Neutrophil (primary cell): Measurements from ENCODE around the gene TMC1.

Source experiments
- H3K27ac ChIP-seq: fragments of 200-600 bp; sonication (generic); 2 replicates; pipeline ENCODE4 v1.5.1; 2016; ENCODE audit warnings: mild to moderate bottlenecking, moderate library complexity
- H3K27me3 ChIP-seq: fragments of 200-600 bp; sonication (generic); 2 replicates; pipeline ENCODE4 v1.6.0; 2016; ENCODE audit warnings: mild to moderate bottlenecking
- H3K36me3 ChIP-seq: fragments of 200-600 bp; sonication (generic); 2 replicates; pipeline ENCODE4 v1.5.1; 2017
- H3K4me1 ChIP-seq, 2 experiments: fragments of 200-600 bp in 1 of 2; sonication (generic) in 1 of 2; 1 replicate in 1 of 2; 2 replicates in 1 of 2; pipeline versions ENCODE4 v1.5.1 to v1.6.1; 2013 to 2016; ENCODE audit warnings: low read depth in 1 of 2, low read length in 1 of 2, mild to moderate bottlenecking in 1 of 2, moderate library complexity in 1 of 2; ENCODE audit not compliant: control insufficient read depth in 1 of 2, insufficient read depth in 1 of 2
- H3K4me3 ChIP-seq, 2 experiments: fragments of 200-600 bp in 1 of 2; sonication (generic) in 1 of 2; 1 replicate in 1 of 2; 2 replicates in 1 of 2; pipeline ENCODE4 v1.5.1; 2013 to 2016; ENCODE audit warnings: low read depth in 1 of 2, low read length in 1 of 2, mild to moderate bottlenecking in 1 of 2, moderate library complexity in 1 of 2
- H3K9me3 ChIP-seq: fragments of 200-600 bp; sonication (generic); 2 replicates; pipeline ENCODE4 v1.5.1; 2016
- TF ChIP-seq, protein P1 (sequence below): fragments of 200-600 bp; sonication (generic); IDR thresholded peaks from 2 replicates; pipeline ENCODE4 v1.5.1; 2016; ENCODE audit warnings: antibody characterized with exemption

TMC1 gene

DNA sequence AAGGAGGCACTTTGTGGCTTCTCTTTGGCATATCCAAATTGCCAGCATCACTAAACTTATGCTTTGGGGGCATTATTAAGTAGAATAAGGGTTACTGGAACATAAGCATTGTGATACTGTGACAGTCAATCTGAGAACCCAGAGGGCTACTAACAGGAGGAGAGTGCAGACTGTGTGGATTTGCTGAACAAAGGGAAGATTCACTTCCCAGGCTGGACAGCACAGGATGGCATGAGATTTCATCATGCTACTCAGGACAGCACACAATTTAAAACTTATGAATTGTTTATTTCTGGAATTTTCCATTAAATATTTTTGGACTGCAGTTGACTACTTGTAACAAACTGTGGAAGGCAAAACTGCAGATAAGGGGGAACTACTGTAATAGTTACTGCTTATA, 212.5 kb downstream of the TMC1 start:
- TF ChIP-seq, protein P1, sequence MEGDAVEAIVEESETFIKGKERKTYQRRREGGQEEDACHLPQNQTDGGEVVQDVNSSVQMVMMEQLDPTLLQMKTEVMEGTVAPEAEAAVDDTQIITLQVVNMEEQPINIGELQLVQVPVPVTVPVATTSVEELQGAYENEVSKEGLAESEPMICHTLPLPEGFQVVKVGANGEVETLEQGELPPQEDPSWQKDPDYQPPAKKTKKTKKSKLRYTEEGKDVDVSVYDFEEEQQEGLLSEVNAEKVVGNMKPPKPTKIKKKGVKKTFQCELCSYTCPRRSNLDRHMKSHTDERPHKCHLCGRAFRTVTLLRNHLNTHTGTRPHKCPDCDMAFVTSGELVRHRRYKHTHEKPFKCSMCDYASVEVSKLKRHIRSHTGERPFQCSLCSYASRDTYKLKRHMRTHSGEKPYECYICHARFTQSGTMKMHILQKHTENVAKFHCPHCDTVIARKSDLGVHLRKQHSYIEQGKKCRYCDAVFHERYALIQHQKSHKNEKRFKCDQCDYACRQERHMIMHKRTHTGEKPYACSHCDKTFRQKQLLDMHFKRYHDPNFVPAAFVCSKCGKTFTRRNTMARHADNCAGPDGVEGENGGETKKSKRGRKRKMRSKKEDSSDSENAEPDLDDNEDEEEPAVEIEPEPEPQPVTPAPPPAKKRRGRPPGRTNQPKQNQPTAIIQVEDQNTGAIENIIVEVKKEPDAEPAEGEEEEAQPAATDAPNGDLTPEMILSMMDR, result no peak
- no peaks in the 10 kb centered on the region for H3K9me3 ChIP-seq

DNA sequence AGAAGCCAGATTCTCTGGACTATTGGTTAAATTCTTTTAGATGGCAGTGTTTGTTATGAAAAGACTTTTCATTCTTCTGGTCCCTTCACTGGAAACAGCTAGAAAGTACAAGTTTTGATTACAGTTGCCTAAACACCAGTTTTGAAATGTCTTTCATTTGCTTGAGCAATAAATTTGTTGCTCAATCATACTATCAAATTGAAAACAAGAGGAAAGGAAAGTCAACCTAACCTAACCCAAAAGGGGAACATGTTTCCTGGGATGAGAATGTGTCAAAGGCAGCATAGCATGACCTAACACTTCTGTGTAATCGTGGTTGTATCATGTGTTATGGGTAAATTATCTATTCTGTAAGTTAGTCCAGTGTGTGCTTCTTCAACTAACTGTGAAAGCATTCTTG, 213.2 kb downstream of the TMC1 start:
- H3K4me1 ChIP-seq, result peaks cover 0 to 12% of the 10 kb centered on the region in 2 experiments
- no peaks in the 10 kb centered on the region for H3K27me3 ChIP-seq
- TF ChIP-seq, protein P1, result no peak
- H3K4me3 ChIP-seq, result no peak overlapping the region
- H3K36me3 ChIP-seq, result no peaks in the 10 kb centered on the region
- H3K9me3 ChIP-seq, result no peaks in the 10 kb centered on the region
- no peak overlapping the region for H3K27ac ChIP-seq

More for the DNA sequence above, 212.5 kb downstream of the TMC1 start:
- Histone ChIP-seq H3K27me3 (no peaks in the 10 kb centered on the region), H3K36me3 (no peaks in the 10 kb centered on the region), H3K27ac (no peak overlapping the region), H3K4me3 (no peak overlapping the region), H3K4me1 (peaks cover 0 to 12% of the 10 kb centered on the region in 2 experiments)

DNA sequence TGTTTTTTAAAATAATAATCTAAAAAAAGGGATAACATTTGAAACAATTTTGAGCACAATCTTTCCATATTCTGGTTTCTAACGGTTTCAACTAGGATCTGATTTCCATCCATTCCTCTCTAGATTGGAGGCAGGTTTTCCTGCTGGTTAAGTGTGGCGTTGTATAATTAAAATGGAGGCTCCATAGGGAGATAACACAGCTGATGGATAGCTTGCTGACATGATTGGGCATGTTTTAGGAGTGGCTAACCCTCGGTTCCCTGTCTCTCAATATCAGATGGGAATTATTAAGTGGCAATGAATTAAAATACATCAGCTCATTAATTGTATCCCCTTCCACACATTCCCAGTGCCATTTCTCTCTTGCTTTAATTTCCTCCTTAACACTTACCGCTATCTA, 222.4 kb downstream of the TMC1 start:
- Histone ChIP-seq H3K27me3 (peaks cover 30% of the 10 kb centered on the region), H3K4me1 (no peaks in the 10 kb centered on the region), H3K27ac (no peak overlapping the region), H3K4me3 (no peak overlapping the region), H3K36me3 (no peaks in the 10 kb centered on the region), H3K9me3 (no peaks in the 10 kb centered on the region)
- TF ChIP-seq, protein P1, result no peak

DNA sequence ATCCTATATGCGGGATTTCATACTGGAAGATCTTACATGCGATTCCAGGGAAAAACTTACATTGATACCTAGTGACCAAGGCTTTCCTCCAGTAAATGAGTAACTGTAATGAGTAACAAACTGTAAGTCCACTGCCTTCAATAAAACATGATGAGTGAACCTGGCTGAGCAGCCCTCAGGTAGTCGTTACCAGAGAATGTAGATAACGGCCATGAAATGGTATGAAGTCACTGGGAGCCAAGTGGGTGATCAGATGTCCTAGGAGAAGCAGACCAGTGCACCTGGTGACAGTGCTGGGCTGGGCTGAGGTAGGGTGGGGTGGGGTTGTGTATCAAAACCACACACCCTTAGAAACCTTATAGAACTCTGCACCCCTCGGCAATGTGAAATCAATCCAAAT, 227.9 kb downstream of the TMC1 start:
- TF ChIP-seq, protein P1, result no peak
- H3K27ac ChIP-seq, result no peak overlapping the region
- no peaks in the 10 kb centered on the region for H3K4me1 ChIP-seq
- H3K9me3 ChIP-seq, result no peaks in the 10 kb centered on the region
- peaks cover 20% of the 10 kb centered on the region for H3K27me3 ChIP-seq
- no peak overlapping the region for H3K4me3 ChIP-seq
- H3K36me3 ChIP-seq, result no peaks in the 10 kb centered on the region

DNA sequence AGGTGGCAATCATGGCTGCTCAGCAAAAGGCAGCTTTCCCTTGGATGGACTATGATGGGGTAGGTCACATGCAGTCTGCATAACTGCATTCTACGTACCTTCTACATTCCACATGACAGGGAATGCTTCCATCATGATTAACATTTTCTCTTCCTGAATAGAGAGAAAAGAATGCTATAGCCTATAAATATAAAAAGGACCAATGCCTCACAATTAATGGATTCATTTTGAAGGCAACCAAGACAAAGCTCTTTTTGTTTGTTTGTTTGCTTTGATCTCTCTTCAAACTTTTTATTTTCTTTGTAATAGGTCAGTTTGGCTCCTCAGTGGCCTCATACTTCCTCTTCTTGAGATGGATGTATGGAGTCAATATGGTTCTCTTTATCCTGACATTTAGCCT, 230.1 kb downstream of the TMC1 start:
- TF ChIP-seq, protein P1, result no peak
- H3K9me3 ChIP-seq, result no peaks in the 10 kb centered on the region
- no peak overlapping the region for H3K27ac ChIP-seq
- peaks cover 1% of the 10 kb centered on the region for H3K27me3 ChIP-seq
- H3K4me1 ChIP-seq, result no peaks in the 10 kb centered on the region
- H3K4me3 ChIP-seq, result no peak overlapping the region
- H3K36me3 ChIP-seq, result no peaks in the 10 kb centered on the region
